M059J (cell line): ENCODE measurements around the gene SLC5A8. TPM values are rescaled to one million over a fixed set of nuclear protein-coding genes. Genes with fewer than 3 reads are reported as not detected.

ENCODE experiments used
- DNase-seq: peaks from one replicate; pipeline ENCODE4 v3.0.0-alpha.2; 2012; ENCODE audit warnings: low read depth
- total RNA-seq: library from RNA; depleted of rRNA; stranded (reverse); fragments of >200 nt; shearing (Covaris generic); gene quantifications from 2 replicates; pipeline ENCODE4 v1.2.3, GENCODE V29; 2014; rRNA removed

SLC5A8 gene, protein sequence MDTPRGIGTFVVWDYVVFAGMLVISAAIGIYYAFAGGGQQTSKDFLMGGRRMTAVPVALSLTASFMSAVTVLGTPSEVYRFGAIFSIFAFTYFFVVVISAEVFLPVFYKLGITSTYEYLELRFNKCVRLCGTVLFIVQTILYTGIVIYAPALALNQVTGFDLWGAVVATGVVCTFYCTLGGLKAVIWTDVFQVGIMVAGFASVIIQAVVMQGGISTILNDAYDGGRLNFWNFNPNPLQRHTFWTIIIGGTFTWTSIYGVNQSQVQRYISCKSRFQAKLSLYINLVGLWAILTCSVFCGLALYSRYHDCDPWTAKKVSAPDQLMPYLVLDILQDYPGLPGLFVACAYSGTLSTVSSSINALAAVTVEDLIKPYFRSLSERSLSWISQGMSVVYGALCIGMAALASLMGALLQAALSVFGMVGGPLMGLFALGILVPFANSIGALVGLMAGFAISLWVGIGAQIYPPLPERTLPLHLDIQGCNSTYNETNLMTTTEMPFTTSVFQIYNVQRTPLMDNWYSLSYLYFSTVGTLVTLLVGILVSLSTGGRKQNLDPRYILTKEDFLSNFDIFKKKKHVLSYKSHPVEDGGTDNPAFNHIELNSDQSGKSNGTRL
- 0.05 TPM in 1 of 2 replicates, not detected in the other for total RNA-seq

DNA sequence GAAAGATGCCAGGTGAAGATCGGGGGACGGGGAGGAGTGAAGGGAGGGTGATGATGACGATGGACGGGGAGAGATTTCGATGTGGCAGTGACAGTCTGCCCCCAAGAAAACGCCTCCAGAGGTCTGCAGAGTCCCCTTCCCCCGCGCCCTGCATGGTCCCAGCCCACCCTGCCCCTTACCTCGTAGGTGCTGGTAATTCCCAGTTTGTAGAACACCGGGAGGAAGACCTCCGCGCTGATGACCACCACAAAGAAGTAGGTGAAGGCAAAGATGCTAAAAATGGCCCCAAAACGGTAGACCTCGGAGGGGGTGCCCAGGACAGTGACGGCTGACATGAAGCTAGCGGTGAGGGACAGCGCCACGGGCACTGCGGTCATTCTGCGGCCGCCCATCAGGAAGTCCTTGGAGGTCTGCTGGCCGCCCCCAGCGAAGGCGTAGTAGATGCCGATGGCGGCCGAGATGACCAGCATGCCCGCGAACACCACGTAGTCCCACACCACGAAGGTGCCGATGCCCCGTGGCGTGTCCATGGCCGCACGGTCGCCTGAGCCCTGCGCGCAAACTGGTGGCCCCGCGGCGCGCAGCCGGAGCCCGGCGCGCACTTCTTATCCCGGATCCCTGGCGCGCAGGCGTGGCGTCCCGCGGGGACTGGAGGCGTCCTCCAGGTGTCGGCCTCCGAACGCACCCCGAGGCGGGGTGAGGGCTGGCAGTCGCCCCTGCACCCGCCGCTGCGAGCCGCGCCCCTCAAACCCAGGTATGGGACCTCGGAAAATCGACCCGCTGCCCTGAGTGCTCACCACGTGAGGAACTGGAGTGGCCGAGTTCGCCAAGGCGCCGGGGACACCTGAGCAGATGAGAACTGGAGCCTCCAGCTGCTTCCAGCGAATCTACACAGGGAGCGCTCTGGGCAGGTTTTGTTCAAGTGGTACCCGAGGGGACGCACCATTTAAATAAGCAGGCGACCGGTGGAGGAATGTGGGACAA is at the start of gene SLC5A8:
TSS of gene SLC5A8 (minus strand) at position 920 of the 984 bp plus-strand sequence. CDS start at position 530, 390 bp downstream.
- DNase-seq = no peak

GRCh38 chr12:101257357-101257756 is 47.3 kb upstream of the SLC5A8 start:
- no peak for DNase-seq

DNA sequence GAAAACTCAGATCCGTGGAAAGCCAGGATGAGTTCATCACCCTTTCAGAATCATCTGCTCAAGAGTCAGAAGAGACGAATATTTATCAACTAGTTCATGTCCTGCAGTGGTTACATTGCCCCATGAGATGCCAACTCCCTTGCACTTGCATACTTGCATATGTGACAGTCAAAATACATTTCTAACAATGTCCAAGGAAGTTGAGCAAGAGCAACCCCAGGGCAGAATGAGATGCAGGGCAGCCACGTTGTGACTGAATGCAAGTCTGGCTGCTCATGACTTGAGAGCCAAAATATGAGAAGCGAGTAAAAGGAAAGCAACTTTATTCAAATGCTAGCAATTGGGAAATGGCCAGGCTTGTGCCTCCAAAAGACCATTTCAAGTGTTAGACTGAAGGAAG is 46.2 kb upstream of the SLC5A8 start:
- no peak for DNase-seq

DNA sequence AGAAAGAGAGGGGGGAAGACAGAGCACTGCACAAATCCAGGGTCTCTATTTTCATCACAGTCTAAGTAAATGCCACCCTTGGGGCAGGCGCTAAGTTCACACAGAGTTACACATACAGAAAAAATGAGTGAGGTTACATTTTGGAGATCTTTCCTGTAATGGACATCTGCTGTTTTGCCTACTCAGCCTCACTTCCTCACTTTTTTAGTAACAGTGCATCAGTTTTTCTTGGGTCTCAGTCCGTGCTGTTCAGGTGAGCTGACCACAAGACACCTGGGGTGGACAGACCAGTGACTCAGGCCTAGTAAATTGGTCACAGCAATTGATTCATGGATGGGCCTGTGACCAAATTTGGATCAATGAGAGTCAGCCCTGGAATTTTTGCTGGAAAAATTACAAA is 33.6 kb upstream of the SLC5A8 start:
- no peak for DNase-seq

DNA sequence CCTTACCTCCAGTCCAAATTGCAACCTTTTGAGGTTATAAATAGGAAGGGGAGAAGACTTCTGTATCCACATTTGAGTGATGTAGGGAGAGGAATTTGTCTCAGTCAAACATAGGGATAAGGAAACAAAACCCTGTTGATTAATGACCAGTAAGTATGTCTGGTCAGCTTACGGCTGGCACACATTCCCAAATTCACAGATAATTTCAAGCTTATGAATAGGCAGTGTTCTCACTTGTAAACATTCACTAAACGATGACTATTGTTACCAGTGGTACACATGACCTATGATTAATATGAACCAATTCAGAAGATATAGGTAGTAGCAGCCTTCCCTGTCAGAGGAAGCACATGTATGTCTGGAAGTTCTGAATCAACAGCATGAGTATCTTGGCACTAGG is 33.0 kb upstream of the SLC5A8 start:
- DNase-seq = no peak

DNA sequence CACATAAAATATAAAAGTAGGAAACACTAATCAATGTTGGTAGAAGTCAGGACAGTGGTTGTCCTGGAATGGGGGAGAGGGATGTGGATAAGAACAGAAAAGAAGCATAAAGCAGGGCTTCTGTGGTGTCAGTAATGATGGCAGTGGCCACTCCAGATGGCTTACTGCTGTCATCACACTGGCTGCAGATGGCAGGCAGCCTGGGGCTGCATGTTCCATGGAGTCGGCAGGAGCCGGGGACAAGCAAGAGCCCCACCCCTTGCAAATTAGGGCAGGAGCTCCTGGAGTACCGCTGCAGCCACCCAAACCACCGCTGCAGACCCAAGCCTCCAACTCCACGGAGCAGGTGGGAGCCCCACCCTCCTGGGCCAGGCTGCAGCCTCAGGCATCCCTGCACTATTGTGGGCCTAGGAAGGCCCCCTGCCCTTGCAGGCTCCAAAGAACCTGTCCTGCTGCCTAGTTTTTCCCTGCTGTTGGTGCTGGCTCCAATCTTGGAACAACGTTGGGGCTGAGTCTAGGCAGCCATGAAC is 28.8 kb upstream of the SLC5A8 start:
- no peak for DNase-seq

DNA sequence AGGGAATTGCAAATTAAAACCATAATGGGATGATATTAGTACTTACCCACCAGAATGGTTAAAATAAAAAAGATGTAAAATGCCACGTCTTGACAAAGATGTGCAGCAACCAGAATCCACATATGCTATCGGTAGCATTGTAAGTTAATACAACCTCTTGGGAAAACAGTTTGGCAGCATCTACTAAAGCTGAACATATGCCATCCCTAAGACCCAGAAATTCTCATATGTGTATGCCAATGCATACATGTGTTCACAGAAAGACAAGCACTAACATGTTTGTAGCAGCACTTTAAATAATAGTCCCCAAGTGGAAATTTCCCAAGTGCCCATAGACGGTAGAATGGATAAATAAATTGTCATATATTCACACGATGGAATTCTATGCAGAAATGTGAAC is 28.3 kb upstream of the SLC5A8 start:
- DNase-seq = no peak

DNA sequence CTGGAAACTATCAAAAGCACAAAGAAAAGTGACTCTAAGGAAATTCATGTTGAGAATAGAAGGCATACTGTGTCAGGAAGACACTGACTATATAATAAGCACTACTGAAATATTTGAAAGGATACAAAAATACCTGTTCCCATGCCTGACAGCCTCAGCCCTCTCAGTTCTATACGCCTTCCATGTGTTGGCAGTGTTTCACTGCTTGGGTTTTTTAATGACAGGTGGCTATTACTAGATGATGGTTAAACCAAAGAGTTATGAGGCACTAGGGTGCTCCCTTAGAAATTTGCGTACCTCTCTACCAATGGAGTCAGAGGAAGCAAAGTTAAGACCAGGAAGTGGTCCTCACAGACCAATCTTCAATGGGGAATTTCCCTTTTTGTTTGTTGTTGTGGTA is 25.6 kb upstream of the SLC5A8 start:
- DNase-seq = no peak

DNA sequence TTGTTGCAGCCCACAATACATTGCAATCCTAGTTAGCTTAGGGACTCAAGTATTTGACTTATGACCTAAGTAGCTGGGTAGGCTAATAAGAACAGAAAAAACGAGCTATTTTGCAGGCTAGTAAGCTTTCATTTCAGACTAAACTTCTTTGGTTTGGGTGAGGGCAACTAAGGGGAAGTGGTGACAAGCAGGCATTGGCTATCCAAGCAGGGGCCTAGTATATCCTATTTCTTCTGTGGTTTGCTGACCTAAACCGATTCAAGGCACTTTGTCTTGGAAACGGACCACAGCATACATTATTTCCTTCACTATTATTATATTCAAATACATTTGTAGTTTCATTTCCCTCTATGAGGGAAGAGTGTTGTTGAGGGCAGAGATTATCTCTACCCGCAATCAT is 21.6 kb upstream of the SLC5A8 start:
- peak; percentile 39 for DNase-seq

GRCh38 chr12:101230547-101230946 is 20.5 kb upstream of the SLC5A8 start:
- DNase-seq = peak; percentile 95

GRCh38 chr12:101229841-101230241 is 19.8 kb upstream of the SLC5A8 start:
- no peak for DNase-seq

DNA sequence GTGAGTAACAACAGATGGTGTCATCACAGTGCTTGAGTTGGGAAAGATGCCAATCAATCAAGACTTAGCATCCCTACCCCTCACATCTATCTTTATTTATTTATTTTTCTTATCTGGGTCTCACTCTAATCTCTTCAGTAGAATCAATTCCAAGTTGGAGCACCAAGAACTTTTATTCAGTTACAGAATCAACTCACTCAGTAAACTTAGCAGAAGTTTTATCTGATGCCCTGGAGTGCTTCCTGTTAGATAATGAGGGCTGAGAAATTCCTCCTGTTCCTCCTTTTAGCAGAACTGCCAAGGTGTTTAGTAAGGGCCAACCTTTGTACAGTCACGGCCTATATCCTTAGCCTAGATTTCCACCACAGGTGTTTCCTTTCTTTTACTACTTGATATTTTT is 11.3 kb upstream of the SLC5A8 start:
- DNase-seq = no peak

GRCh38 chr12:101216810-101217209 is 6.8 kb upstream of the SLC5A8 start:
- DNase-seq = no peak

GRCh38 chr12:101207086-101207780 is 2.8 kb downstream of the SLC5A8 start:
- no peak for DNase-seq

GRCh38 chr12:101204602-101205304 is 5.3 kb downstream of the SLC5A8 start:
- DNase-seq = no peak

DNA sequence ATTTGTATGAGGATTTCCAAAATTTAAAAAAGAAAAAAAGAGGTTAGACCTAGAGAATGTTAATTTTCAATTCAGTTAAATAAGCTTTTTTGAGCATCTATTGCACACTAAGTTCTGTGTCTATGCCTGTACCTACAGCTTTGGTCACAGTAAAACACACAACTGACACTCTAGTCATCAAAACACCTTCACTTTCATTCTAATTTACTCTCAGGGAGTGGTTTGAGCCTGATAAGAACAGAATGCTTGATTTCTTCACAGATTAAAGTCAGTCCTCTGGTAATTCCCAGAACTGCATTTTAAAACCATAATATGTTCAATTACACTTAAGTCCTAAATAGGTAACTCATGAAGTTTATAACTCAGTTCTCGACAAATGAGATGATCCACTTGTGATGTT is 9.2 kb downstream of the SLC5A8 start:
- no peak for DNase-seq

- DNase-seq = no peak
These were observed 9.9 kb downstream of the SLC5A8 start for GRCh38 chr12:101200145-101200544.

DNA sequence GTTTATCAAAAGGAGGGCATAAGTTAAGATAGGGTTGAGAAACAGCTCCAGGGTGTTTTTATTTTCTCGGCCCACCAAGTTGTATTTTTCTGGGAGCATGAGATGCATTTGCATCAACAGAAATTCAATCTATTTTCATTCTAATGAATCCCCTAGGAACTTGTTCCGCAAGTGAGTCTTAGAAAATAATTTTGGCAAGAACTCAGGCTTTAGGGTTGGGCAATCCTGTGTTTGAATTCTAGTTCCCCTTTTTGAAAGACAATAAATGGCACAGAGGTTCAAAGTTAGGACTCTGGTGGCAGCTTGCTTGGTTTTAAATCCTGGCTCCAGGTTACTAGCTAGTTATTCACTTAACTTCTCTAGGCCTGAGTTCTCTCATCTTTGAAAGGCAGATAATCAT is 23.7 kb downstream of the SLC5A8 start:
- DNase-seq = no peak

- DNase-seq = peak; percentile 25
These were observed 28.3 kb downstream of the SLC5A8 start for GRCh38 chr12:101181776-101182175.

DNA sequence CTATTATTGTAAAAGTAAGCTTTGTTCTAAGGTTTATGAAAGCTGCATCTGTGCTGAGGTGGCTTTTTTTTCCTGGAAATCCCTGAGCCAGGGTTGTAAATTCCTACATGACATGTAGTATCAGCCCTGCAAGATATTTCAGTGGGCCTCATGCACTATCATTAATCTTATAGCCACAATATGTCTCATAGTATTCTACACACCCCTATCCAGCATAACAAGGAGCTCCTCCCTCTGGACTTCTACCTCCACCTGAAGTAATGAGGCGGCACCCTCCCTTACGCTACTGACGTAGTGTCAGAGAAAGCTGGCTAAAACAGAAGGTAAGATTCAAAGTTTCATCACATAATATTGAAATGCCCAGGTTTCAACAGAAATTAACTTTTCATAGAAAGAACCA is 35.5 kb downstream of the SLC5A8 start:
- DNase-seq = no peak
